Endothelial cell of umbilical vein (primary cell): Measurements from ENCODE around the gene BTBD8. TPM values are rescaled to one million over a fixed set of nuclear protein-coding genes. Genes with fewer than 3 reads are reported as not detected.

Source experiments
- BruUV-seq: library from RNA; stranded (reverse); fragments of 400-500 nt; replicated peaks from 2 replicates; lab custom pipeline; 2021; lab: Mats Ljungman, UMichigan
- CTCF ChIA-PET: fragments of 300-600, 350-600 bp; sonication (Branson Sonifier 250); formaldehyde crosslinking; loops from one replicate; lab custom pipeline; 2021; ENCODE audit warnings: antibody characterized with exemption, inconsistent platforms; lab: Charles Lee
- POLR2A ChIA-PET: fragments of 300-600, 350-600 bp; sonication (Branson Sonifier 250); formaldehyde crosslinking; loops from one replicate; lab custom pipeline; 2021; ENCODE audit warnings: antibody characterized with exemption, inconsistent platforms; lab: Charles Lee
- DNase-seq: peaks from one replicate; pipeline ENCODE4 v3.0.0-alpha.2; 2011; ENCODE audit warnings: low read depth, low spot score
- FAIRE-seq: peaks from 2 replicates; lab custom pipeline; 2011; peaks lifted over from hg19 to GRCh38; lab: Jason Lieb, UNC
- H2AFZ ChIP-seq: 2 replicates; pipeline ENCODE4 v1.6.0; 2012; ENCODE audit warnings: low read depth, low read length, control low read depth, inconsistent platforms
- H3K27ac ChIP-seq: 2 replicates; pipeline ENCODE4 v1.5.1; 2011; ENCODE audit warnings: low read depth, mild to moderate bottlenecking, control low read depth, low read length, moderate library complexity; ENCODE audit not compliant: insufficient read depth
- H3K27me3 ChIP-seq, 2 experiments: 2 replicates each; pipeline versions ENCODE4 v1.6.0 to v1.6.1; 2011; ENCODE audit warnings: low read length in 2 of 2, mixed read lengths in 1 of 2; ENCODE audit not compliant: control insufficient read depth in 2 of 2, insufficient read depth in 2 of 2
- H3K36me3 ChIP-seq, 2 experiments: 2 replicates in 1 of 2; 3 replicates in 1 of 2; pipeline ENCODE4 v1.5.1; 2011; ENCODE audit warnings: low read length in 2 of 2, mild to moderate bottlenecking in 1 of 2, moderate library complexity in 1 of 2; ENCODE audit not compliant: control insufficient read depth in 2 of 2, insufficient read depth in 2 of 2; ENCODE audit errors: extremely low read depth in 1 of 2
- H3K4me1 ChIP-seq: 3 replicates; pipeline ENCODE4 v1.5.1; 2011; ENCODE audit warnings: mild to moderate bottlenecking, low read length; ENCODE audit not compliant: control insufficient read depth, insufficient read depth; ENCODE audit errors: extremely low read depth
- H3K4me2 ChIP-seq: 2 replicates; pipeline ENCODE4 v1.6.1; 2011; ENCODE audit warnings: low read length, control low read depth, mixed read lengths; ENCODE audit not compliant: insufficient read depth
- H3K4me3 ChIP-seq, 3 experiments: fragments of 200-600 bp in 1 of 3; sonication (generic), shearing (Covaris generic) in 1 of 3; replicated peaks in 1 of 3; 2 replicates each; pipeline ENCODE4 v1.5.1; 2011 to 2016; ENCODE audit warnings: control low read depth in 3 of 3, low read length in 3 of 3, mild to moderate bottlenecking in 2 of 3, inconsistent platforms in 1 of 3, low read depth in 1 of 3, moderate library complexity in 1 of 3; ENCODE audit not compliant: insufficient read depth in 1 of 3
- H3K79me2 ChIP-seq: 2 replicates; pipeline ENCODE4 v1.6.0; 2012; ENCODE audit warnings: low read length, inconsistent platforms; ENCODE audit not compliant: control insufficient read depth, insufficient read depth
- H3K9ac ChIP-seq: replicated peaks from 2 replicates; pipeline ENCODE3; 2011; ENCODE audit warnings: low read length, control low read depth; ENCODE audit not compliant: insufficient read depth; ENCODE audit errors: extremely low read depth
- H3K9me1 ChIP-seq: replicated peaks from 3 replicates; pipeline ENCODE4 v1.6.0; 2011; ENCODE audit warnings: mild to moderate bottlenecking, low read length; ENCODE audit not compliant: control insufficient read depth, insufficient read depth; ENCODE audit errors: extremely low read depth
- H3K9me3 ChIP-seq: replicated peaks from 2 replicates; pipeline ENCODE4 v1.5.1; 2012; ENCODE audit warnings: low read length, inconsistent platforms; ENCODE audit not compliant: control insufficient read depth, insufficient read depth
- H4K20me1 ChIP-seq: replicated peaks from 2 replicates; pipeline ENCODE3; 2011; ENCODE audit warnings: mild to moderate bottlenecking, low read length; ENCODE audit not compliant: control insufficient read depth, insufficient read depth; ENCODE audit errors: extremely low read depth
- CTCF ChIP-seq, 2 donors: IDR thresholded peaks; 1 replicate in 1 of 2; 2 replicates in 1 of 2; pipeline ENCODE4 v1.5.1; 2011; ENCODE audit warnings: low read length in 2 of 2, mild to moderate bottlenecking in 2 of 2, moderate library complexity in 2 of 2, control low read depth in 1 of 2, inconsistent platforms in 1 of 2, low read depth in 1 of 2; ENCODE audit not compliant: insufficient read depth in 1 of 2; ENCODE audit errors: extremely low read depth in 1 of 2
- EZH2 ChIP-seq: IDR thresholded peaks from 2 replicates; pipeline ENCODE4 v1.6.1; 2012; ENCODE audit warnings: borderline replicate concordance, low read depth, mild to moderate bottlenecking, moderate library complexity, low read length, inconsistent platforms; ENCODE audit not compliant: severe bottlenecking
- FOS ChIP-seq: IDR thresholded peaks from 2 replicates; pipeline ENCODE4 v1.6.1; 2011; ENCODE audit warnings: mild to moderate bottlenecking, low read length, moderate library complexity, borderline replicate concordance; ENCODE audit not compliant: insufficient read depth
- GATA2 ChIP-seq: IDR thresholded peaks from 2 replicates; pipeline ENCODE4 v1.7.0; 2011; ENCODE audit warnings: low read depth, mild to moderate bottlenecking, moderate library complexity, mixed read lengths, low read length; ENCODE audit not compliant: insufficient read length, insufficient read depth
- JUN ChIP-seq: IDR thresholded peaks from 2 replicates; pipeline ENCODE4 v1.6.1; 2011; ENCODE audit warnings: borderline replicate concordance, low read depth; ENCODE audit not compliant: insufficient read length, insufficient read depth
- MYC ChIP-seq: IDR thresholded peaks from one replicate; pipeline ENCODE4 v1.6.1; 2011; ENCODE audit warnings: mild to moderate bottlenecking, low read depth, low read length
- POLR2A ChIP-seq: IDR thresholded peaks from 2 replicates; pipeline ENCODE4 v1.6.1; 2012; ENCODE audit warnings: low read depth, mild to moderate bottlenecking, control low read depth, low read length
- POLR2AphosphoS5 ChIP-seq: IDR thresholded peaks from 2 replicates; pipeline ENCODE4 v1.6.1; 2012; ENCODE audit warnings: low read depth, mild to moderate bottlenecking, control low read depth, low read length, moderate library complexity; ENCODE audit not compliant: insufficient read depth
- dilution Hi-C: fragments of 300-500 bp; cut with MboI; formaldehyde crosslinking; loops from one replicate; pipeline ENCODE4 v1.15.0; 2019; ENCODE audit warnings: low sequenced_read_pairs; ENCODE audit not compliant: extremely low pct_ligation_motif_present
- intact Hi-C: fragments of 100-400 bp; cut with micrococcal nuclease; formaldehyde crosslinking; loops from one replicate; pipeline ENCODE4 v1.10.0; 2022
- polyA plus RNA-seq, 4 experiments: library from polyadenylated mRNA; depleted of rRNA in 3 of 4; stranded (reverse) in 3 of 4; unstranded in 1 of 4; fragments of >200 nt; gene quantifications; 2 replicates each; pipeline versions ENCODE4 v1.2.1 to v1.2.3, GENCODE V29; 2011 to 2012; ENCODE audit warnings: missing spikeins in 1 of 4
- total RNA-seq: library from RNA; stranded (reverse); gene quantifications from 2 replicates; pipeline ENCODE4 v1.2.3, GENCODE V29; 2021
- TF ChIP-seq, protein P1 (sequence below): IDR thresholded peaks from 2 replicates; pipeline ENCODE4 v1.6.1; 2011; ENCODE audit not compliant: insufficient read depth, insufficient read length

BTBD8 gene
- total and polyA plus RNA-seq, 2 donors (not counting 3 experiments of a cell fraction or from before 2014, with no cell fraction given), result 0.36 to 1.7 TPM

DNA sequence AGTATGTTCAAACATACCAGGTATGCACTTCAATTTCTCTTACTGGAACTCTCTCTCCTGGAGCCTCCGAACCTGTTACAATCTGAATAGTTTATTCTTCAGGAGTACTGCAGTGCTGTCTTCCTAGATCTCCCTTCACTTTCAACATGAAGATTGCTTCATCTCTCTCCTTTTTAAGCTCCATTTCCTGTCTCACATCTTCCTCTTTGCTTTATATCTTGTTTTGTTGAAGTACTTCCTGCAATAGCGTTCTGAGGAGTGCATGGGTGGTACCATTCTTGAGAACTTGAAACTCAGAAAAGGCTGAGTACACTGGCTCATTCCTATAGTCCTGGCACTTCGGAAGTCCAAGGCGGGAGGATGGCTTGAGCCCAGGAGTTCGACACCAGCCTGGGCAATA, 121.8 kb downstream of the BTBD8 start:
- BruUV-seq, result no TSS peak
- H3K4me1 ChIP-seq, result no peaks in the 10 kb centered on the region
- no peak overlapping the region for H3K9ac ChIP-seq
- H3K27ac ChIP-seq, result no peak overlapping the region
- H3K27me3 ChIP-seq, result peaks cover 2% of the 10 kb centered on the region in 2 experiments
- dilution Hi-C loops (no loop called here), intact Hi-C loops (no loop called here)
- TF ChIP-seq JUN, result no peak
- no peak for TF ChIP-seq POLR2A
- TF ChIP-seq FOS, result no peak
- TF ChIP-seq, protein P1, sequence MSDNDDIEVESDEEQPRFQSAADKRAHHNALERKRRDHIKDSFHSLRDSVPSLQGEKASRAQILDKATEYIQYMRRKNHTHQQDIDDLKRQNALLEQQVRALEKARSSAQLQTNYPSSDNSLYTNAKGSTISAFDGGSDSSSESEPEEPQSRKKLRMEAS, result no peak
- no peak for TF ChIP-seq GATA2
- TF ChIP-seq EZH2, result no peak
- TF ChIP-seq CTCF (IDR thresholded peaks at IDR 0.05; ENCODE audit: extremely low read depth in 1 of 2, insufficient read depth in 1 of 2, low read depth in 1 of 2, low read length in 2 of 2), result no peak
- TF ChIP-seq POLR2AphosphoS5, result no peak
- TF ChIP-seq MYC, result no peak
- CTCF ChIA-PET, result no interaction called here
- DNase-seq (no peak), FAIRE-seq (no peak)
- H3K79me2 ChIP-seq, result no peaks in the 10 kb centered on the region
- H3K4me3 ChIP-seq, result no peak overlapping the region
- no peak overlapping the region for H3K4me2 ChIP-seq
- no peaks in the 10 kb centered on the region for H3K36me3 ChIP-seq
- POLR2A ChIA-PET, result no interaction called here
- H4K20me1 ChIP-seq, result no peaks in the 10 kb centered on the region
- H3K9me1 ChIP-seq, result no peaks in the 10 kb centered on the region
- no peaks in the 10 kb centered on the region for H3K9me3 ChIP-seq
- H2AFZ ChIP-seq, result no peak overlapping the region
